Glomerular endothelial cell (primary cell): ENCODE measurements around the gene ACVR1. TPM values are rescaled to one million over a fixed set of nuclear protein-coding genes. Genes with fewer than 3 reads are reported as not detected.
A peak's percentile ranks its signal among the peaks of the same experiment; 100 is the strongest.
"Not testable (repeated sequence)": the region's sequence is repeated elsewhere in the genome, so short reads cannot be mapped to it uniquely, and the experiment has no call there.

Experiments used
- DNase-seq: peaks from one replicate; pipeline ENCODE4 v3.0.0-alpha.2; 2011; ENCODE audit warnings: low read depth, low spot score; ENCODE audit errors: extremely low read depth
- total RNA-seq: library from RNA; depleted of rRNA; stranded (reverse); fragments of >200 nt; gene quantifications from 2 replicates; pipeline ENCODE4 v1.2.3, GENCODE V29; 2015

The ACVR1 gene
- total RNA-seq, 1 donor from 2014 or later, result 22.3 TPM

- DNase-seq, result no peak
These were observed 44.4 kb downstream of the ACVR1 start for GRCh38 chr2:157831573-157832315.

DNA sequence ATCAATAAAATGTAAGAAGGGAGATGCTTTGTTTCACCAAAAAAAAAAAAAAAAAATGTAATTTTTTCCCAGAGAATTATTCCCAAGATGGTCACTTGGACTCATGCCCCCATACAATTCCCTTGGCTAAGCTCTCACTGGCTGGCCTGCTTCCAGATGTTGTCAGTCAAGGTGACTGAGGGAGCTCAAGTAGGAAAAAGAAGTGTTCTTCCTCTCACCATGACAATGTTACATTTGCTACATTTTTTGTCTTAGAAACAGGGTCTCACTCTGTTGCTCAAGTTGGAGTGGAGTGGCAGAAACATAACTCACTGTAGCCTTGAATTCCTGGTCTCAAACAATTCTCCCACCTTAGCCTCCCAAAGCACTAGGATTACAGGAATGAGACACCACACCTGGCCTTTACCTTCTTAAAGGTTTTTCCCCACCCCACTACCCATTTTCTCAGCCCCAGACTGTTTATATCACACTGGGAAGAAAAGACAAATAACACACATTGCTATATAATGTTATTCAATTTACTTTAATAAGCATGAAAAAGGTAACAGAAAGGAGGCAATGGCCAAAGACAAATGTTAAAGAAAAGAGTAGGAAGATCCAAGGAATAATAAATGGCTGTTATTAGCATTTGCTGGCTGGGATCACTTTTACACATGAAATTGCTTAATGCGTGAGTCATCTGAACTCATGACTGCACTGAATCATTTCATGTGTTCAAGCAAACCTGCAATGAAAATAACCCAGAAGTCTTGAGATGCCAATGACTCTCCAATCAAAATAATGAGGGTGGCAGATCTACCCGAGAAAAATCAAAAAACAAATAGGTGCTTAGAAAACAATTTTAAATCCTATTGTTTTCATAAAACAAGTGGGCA lies 45.2 kb downstream of the ACVR1 start:
- DNase-seq, result peak; percentile 85

GRCh38 chr2:157830266-157830665 lies 45.9 kb downstream of the ACVR1 start:
- DNase-seq, result no peak

- DNase-seq, result no peak
These were observed 48.8 kb downstream of the ACVR1 start for GRCh38 chr2:157827377-157827776.

- DNase-seq, result not testable (repeated sequence)
These were observed 49.5 kb downstream of the ACVR1 start for GRCh38 chr2:157826644-157827043.

DNA sequence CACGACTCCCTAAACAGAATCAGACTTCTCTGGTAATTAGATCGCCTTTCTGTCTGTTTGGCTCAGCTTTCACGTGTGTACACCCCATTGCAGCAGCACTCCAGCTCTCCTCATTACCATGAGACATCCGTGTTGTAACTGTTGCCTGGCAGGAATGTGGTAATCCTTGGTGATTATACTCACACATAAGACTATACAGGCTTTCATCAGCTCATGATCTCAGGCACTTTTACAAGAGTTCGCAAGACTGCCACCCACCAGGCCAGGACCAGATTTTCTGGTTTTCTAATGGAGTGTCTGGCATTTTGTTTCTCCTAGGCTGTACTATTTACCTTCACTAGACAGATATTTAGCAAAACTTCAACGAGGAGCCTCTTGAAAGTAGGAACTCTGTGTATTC lies 50.2 kb downstream of the ACVR1 start:
- DNase-seq, result no peak

- DNase-seq, result no peak
These were observed 53.1 kb downstream of the ACVR1 start for GRCh38 chr2:157822993-157823392.

DNA sequence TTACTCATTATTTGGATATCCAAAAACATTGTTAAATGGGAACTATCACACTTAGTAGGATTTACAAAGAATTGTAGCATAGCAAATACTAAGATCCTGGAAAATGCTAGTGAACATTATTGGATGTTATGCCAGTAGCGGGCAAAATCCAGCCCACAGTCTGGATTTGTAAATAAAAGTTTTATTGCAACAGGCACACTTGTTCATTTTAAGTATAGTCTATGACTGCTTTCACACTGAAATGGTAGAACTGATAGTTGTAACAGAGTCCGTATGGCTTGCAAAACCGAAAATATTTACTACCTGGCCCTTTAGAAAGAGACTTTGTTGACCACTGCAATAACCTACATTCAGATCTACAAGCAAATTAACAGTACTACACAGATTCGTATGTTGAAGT lies 53.6 kb downstream of the ACVR1 start:
- DNase-seq, result no peak

GRCh38 chr2:157821519-157822131 lies 54.5 kb downstream of the ACVR1 start:
- no peak for DNase-seq

DNA sequence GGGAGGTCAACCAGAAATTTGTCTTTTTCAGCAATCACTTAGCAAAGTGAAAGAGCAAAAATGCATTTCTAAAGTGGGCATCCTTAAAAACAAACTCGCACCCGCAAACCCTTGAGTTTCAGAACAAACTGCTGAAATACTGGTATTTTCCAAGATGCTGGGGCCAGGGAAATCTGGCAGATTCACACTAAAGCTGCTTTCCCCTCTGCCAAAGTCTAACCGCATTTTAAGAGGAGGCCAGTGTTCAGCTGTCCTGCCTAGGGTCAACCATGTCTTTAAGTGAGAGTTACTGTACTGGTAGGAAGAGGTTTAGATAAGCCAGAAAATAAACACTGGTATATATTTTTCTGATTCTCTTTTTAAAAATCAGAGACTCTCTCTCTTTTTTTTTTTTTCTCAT lies 55.9 kb downstream of the ACVR1 start:
- no peak for DNase-seq

DNA sequence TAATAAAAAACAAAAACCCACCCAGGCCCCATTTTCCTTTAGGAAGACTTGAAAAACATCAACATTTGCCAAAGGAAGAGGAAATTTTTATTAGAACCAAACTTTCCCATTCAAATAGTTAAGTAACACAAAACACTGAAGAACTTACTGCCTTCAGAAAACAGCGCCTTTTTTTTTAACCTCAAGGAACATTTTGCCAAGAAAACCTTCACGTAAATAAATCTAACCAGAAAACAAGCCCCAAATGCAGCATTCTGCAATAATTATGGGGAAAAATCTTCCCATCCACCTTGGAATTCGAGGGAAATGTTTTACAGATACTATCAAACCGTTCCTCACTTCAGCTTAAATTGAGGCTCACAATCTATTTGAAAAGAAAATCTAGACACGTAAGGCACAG lies 56.4 kb downstream of the ACVR1 start:
- no peak for DNase-seq

- no peak for DNase-seq
These were observed 57.9 kb downstream of the ACVR1 start for GRCh38 chr2:157818227-157818626.

GRCh38 chr2:157815421-157815820 lies 60.7 kb downstream of the ACVR1 start:
- DNase-seq, result no peak

DNA sequence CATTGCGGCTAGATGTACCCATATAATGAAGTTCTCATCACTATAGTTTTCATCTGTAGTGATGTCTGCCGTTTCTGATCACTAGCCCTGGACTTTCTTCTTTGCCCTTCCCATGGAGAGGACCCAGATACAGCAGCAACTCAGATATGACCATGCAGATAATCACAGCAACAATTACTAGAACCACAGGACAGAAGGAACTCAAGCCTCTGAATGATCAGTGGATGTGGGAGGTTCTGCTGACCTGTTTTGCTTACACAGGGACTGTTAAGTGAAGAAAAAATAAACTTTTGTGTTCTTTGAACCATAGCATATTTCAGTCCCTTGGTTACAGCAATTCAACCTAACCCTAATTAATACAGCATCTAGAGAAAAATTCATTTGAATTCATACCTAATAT lies 62.7 kb downstream of the ACVR1 start:
- no peak for DNase-seq

- DNase-seq, result no peak
These were observed 66.1 kb downstream of the ACVR1 start for GRCh38 chr2:157810037-157810436.

- no peak for DNase-seq
These were observed 66.9 kb downstream of the ACVR1 start for GRCh38 chr2:157809212-157809611.

- DNase-seq, result no peak
These were observed 67.7 kb downstream of the ACVR1 start for GRCh38 chr2:157808421-157808820.

DNA sequence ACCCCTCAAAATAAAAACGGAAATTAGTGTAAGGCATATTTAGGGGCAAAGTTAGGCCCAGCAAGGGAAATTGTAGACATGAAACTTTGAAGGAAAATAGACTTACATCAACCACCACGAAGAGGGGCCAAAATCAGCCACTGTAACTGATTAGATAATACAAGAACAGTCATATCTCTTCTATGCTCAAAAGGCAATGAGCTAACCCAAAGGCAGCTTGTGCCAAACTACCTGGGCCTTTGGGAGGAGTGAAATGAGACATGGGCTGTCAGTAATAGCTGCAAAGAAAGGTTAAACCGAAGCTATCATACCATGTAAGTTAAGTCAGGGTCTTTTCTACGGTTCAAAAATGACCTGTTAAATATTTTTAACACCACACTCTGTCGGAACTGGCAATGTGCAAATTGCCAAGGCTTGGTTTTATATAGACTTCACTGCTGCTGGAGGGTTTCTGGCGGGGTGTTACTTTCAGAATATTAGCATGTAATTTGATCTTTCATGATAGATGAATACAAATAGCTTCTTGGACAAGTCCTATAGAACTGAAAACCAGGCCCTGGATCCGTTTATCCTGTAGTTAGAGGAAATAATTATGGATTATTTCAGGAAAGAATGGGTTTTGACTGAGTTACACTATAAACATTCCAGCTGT lies 69.6 kb downstream of the ACVR1 start:
- DNase-seq, result no peak

GRCh38 chr2:157805519-157805918 lies 70.6 kb downstream of the ACVR1 start:
- no peak for DNase-seq

- DNase-seq, result no peak
These were observed 71.8 kb downstream of the ACVR1 start for GRCh38 chr2:157804355-157804754.

GRCh38 chr2:157803952-157804351 lies 72.2 kb downstream of the ACVR1 start:
- DNase-seq, result no peak
